HTR-8/SVneo (cell line): ENCODE results near the gene TEAD2.
A peak's percentile ranks its signal among the peaks of the same experiment; 100 is the strongest.

ENCODE experiments used
- DNase-seq: peaks from one replicate; pipeline ENCODE4 v3.0.0; 2011; ENCODE audit warnings: low spot score, mixed read lengths; ENCODE audit not compliant: insufficient read length
- FAIRE-seq: peaks from 2 replicates; lab custom pipeline; 2011; peaks lifted over from hg19 to GRCh38; lab: Jason Lieb, UNC

Gene TEAD2

DNA sequence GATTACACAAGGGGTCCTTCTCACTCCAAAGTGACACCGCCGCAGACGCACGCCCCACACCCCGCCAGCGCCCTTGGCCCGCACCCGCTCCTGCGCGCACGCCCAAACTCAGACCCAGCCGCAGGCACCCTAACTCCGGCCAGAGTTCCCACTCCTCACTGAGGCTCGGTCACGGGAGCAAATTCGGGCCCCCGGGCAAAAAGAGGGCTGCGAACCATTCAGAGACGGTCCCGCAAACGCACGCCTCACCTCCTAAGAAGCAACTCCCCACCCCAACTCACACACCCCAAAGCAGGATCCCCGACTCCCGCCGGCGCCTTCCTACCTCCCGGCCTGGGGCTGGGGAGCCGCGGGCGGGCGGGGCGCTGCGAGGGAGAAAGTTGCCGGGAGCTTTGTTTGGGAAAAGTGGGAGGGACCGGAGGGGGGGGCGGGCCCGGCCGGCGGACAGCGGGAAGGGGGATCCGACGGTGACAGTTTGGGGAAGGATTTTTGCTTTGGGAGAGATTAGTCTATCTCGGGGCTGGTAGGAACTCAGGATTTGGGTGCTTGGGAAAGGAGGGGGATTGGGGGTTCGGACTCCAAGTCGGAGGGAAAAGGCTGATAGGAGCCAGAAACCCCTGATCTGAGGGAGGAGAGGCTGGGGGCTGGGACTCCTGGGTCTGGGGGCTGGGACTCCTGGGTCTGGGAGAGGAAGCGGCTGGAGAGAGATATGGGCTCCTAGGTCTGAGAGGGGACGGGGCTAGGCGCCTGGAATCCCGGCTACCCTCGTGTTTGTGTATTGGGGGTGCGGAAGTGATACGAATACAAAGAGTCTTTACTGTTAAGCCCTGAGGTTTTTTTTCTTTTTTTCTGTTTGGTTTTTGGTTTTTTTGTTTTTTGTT is at the start of gene TEAD2:
Gene TEAD2, minus strand, starts transcription at position 369 of the 881 bp plus-strand sequence. CDS start 2,341 bp downstream, outside the sequence.
- FAIRE-seq = no peak
- peak; percentile 66 for DNase-seq

DNA sequence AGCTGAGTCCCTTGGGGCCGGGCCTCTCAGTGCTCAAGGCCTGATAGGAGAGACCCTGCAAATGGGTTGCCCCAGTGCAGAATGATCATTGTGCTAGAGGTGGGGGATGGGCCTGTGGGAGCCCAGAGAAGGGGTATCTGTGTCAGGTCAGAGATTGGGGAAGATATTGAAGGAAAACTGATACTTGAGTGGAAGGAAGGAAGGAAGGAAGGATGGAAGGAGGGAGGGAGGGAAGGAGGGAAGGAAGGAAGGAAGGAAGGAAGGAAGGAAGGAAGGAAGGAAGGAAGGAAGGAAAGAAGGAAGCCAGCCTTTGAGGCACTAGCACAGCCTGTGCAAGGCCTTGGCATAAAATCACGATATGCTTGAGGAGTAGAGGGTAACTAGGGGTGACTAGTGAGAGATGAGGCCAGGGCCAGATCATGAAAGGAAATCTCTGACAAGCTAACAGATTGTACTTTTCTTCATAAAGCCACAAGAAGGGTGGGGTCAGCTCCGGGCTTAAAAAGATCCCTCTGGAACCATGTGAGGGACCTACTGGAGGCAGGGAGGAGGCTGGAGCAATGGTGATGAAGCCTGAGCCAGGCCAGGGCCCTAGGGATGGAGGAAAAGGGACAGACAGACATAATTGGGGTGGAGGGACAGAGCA is 49.6 kb upstream of the TEAD2 start:
- FAIRE-seq (no peak), DNase-seq (no peak)

DNA sequence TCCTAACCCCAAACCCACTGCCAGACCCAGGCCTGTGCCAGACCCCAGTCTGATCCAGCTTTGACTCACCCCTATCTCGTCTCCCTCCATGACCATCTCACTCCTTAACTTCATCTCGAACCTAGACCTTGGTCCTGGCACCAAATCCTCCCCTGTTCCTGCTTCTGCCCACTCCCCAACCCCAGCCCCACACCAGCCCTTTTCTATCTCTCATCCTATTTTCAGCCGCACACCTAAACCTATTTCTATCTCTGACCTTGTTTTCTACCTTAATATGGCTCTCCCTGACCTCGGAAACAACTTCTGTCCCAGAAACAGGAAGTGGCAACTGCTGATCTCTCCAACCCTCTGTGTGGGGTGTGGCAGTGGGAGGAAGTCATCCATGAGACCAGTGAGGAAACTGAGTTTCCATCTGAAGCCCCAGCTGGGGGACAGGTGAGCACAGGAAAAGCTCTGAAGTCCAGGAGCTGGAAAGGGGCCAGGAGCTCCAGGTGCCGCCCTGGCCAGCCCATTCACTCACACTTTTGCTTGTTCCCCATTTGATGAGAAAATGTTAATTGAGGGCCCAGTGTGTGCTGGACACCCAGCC is 47.3 kb upstream of the TEAD2 start:
- DNase-seq (no peak), FAIRE-seq (no peak)

DNA sequence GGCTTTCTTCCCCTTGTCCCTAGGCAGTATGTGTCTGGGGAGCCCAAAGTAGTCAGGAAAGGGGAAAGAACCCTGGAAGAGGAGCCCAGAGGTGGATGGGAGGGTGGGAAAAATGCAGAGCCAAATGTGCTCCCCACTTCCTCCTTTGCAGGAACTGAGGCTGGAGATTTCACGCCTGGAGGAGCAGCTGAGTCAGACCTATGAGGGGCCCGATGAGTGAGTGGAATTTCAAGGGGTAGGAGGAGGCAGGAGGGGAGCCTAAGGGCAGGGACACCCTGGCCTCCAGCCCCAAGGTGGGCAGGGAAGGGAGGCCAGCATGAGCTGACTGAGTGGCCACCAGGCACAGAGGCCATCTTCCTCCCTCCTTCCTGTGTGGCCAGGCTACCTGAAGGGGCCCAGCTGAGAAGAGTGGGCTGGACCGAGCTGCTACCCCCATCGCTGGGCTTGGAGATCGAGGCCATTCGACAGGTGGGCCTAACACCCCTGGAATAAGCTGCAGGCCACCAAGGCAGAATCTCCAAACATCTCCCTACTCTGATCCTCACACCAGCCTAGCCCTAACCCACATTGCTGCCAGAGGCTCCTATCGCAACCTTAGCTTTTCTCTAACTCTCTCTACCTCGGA is 46.7 kb upstream of the TEAD2 start:
- no peak for FAIRE-seq
- DNase-seq = no peak

DNA sequence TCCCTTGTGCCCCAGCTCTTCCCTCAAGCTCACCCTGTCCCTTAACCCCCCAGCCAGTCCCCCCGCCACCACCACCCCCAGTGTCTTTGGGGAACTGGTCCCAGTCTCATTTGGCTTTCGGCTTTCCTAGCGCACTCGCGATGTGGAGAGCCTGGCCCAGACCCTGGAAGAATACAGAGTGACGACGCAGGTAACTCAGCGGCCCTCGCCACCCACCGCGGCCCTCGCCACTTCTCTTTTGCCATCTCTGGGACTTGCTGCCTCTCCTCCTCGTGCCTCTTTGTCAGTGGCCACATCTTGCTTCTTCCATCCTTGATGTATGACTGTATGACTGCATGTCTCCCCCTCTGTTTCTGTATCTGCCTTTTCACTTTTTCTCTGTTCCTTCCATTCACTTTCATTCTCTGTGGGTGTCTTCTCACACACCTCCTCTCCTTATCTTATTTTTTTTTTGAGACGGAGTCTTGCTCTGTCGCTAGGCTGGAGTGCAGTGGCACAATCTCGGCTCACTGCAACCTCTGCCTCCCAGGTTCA is 45.3 kb upstream of the TEAD2 start:
- FAIRE-seq (no peak), DNase-seq (no peak)

DNA sequence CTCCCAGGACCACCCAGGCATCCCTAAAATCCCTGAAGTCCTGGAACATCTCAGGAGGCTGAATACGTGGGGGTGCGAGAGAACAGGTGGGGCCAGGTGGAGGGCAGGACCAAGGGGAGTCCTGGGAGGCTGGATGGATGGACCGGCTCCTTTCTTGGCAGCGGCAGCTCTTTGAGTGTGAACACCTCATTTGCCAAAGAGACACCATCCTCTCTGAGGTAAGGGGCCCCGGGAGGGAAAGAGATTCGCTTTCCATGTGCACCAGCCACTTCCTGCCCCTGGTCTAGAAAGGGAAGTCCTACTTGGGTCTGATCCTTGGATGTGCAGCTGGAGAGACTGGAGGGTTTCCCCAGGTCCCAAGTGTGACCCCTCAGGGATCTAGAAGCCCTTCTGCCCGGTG is 44.9 kb upstream of the TEAD2 start:
- FAIRE-seq = no peak
- no peak for DNase-seq

DNA sequence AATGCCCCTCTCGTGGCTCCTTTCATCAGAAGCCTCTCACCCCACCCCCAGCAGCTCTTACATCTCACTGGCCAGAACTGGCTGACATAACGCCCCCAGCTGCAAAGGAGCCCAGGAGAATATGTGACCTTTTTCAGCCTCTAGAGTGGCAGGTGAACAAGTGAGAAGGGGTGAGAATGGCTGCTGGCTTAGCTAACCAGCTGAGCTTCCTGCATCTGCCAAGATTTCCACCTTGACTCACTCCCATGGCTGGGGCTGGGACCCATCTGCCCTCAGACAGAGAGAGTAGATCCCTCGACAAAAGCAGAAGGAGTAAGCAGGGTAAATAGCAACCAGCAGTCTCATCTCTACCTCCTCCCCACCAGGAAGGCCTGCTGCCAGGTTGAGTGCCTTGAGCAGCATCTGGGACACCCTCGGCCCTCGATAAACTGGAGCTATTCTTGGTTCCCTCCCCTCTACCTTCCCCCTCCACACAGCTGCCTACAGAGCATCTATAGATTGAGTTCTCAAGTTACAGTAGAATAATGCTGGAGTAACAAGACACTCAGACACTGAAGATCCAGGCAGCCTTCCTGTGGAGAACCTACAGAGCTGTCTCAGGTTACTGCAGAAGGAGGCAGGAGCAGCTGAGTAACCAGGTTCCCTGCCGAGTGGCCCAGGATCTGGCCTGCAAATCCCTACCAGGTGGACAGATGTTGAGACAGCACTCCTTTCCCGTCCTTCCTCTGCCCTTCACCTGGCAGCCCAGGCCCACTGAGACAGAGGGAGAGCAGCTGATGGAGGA is 41.4 kb upstream of the TEAD2 start:
- FAIRE-seq = peak; percentile 78
- DNase-seq = peak; percentile 60

DNA sequence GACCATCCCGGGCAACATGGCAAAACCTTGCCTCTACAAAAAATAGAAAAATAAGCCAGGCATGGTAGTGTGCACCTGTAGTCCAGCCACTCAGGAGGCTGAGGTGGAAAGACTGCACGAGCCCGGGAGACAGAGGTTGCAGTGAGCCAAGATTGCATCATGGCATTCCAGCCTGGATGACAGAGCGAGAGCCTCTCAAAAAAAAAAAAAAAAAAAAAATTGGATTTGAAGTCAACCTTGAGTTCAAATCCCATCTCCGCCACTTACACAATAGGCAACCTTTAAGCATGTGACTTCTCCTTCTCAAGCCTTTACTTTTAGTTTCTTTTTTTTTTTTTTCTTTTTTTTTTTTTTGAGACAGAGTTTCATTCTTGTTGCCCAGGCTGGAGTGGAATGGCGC is 37.8 kb upstream of the TEAD2 start:
- DNase-seq (no peak), FAIRE-seq (no peak)

DNA sequence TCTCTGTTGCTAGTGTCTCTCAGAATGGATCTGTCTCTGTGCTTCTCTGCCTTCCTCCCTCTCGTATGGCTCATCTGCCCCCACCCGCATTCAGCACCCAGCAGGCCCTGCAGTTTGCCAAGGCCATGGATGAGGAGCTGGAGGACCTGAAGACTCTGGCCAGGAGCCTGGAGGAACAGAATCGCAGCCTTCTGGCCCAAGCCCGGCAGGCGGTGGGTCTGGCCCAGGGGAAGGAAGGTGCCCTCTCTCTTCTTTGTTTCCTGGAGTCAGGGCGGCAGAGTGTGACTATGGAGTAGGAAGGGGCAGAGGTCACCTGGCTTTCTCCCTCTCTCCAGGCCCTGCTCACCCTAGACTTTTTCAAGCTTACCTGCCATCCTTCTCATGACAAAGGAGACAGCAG is 36.7 kb upstream of the TEAD2 start:
- DNase-seq = no peak
- FAIRE-seq = no peak

DNA sequence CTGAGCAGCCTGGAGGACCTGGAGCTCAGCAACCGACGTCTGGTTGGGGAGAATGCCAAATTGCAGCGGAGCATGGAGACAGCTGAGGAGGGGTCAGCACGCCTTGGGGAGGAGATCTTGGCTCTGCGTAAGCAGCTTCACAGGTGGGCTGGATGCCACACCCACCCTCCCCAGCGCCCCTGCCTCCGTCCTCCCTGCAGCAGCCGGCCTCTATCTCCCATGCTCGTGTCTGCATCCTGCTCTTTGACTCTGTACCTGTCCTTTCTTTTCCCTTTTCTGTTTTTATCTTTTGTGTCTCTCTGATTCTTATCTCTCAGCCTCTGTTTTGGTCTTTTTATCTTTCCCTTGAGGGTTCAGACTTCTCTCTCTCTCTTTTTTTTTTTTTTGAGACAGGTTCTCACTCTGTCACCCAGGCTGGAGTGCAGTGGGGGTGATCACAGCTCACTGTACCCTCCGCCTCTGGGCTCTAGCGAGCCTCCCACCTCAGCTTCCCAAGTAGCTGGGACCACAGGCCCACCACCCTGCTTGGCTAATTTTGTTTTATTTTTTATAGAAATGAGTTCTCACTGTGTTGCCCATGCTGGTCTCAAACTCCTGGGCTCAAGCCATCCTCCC is 35.9 kb upstream of the TEAD2 start:
- FAIRE-seq (no peak), DNase-seq (no peak)

DNA sequence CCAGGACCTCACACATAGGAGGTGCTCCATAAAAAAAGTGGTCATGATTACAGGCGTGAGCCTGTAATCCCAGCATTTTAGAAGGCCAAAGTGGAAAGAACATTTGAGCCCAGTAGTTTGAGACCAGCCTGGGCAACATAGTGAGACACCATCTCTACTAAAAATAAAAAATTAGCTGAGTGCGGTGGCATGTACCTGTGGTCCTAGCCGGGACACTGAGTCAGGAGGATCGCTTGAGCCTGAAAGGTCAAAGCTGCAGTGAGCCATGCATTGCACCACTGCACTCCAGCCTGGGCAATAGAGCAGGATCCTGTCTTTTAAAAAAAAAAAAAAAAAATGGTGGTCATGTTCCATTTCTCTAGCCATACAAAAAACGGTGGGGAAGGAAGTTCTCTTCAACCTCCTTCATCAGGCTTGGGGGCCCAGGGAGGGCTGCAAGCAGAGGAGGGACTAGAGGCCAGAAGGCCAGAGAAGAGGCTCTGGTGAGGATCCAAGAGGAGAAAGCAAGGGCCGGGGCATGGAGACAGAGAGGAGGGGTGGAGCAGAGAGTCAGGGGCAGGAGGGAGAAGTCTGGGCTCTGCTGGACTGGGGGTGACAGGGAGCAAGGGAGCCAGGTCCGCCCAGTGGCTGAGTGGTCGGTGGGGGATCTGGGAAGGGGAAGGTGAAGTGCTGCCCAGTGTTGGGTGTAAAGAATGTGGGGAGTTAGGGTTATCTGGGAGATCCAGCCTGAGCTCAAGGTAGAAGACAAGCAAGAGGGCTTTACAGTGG is 34.7 kb upstream of the TEAD2 start:
- FAIRE-seq (no peak), DNase-seq (no peak)

DNA sequence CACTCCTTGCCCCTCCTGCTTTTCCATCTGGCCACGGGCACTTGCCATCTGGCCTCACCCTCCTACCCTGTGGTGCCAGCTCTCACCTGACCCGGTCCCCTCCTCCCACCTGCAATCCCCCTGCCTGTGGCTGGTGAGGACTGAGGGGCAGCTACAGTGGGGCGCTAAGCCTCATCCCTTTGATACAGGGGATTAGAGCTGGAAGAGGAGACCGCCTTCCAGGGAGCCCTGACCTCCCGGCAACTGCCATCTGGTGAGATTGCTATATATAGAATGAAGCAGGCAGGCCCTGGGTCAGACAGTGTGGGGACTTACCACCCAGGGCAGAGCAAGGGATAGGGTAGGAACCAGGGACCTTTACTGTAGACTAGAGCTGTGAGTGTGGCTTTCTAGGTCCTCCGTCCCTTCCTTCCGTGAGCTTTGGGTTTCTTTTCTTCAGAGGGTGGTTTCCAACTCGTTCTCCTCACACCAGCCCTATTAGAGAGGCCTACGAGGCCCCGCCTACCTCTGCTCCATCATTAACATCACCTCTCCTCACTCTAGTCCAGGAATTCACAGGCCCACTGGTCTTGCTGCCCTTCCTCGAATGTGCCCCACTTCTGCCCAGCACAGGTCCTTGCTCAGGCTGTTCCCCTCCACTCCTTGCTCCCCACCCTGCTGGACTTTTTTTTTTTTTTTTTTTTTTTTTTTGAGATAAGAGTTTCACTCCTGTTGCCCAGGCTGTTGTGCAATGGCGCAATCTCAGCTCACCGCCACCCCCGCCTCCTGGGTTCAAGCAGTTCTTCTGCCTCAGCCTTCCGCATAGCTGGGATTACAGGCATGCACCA is 33.6 kb upstream of the TEAD2 start:
- no peak for FAIRE-seq
- DNase-seq = no peak

DNA sequence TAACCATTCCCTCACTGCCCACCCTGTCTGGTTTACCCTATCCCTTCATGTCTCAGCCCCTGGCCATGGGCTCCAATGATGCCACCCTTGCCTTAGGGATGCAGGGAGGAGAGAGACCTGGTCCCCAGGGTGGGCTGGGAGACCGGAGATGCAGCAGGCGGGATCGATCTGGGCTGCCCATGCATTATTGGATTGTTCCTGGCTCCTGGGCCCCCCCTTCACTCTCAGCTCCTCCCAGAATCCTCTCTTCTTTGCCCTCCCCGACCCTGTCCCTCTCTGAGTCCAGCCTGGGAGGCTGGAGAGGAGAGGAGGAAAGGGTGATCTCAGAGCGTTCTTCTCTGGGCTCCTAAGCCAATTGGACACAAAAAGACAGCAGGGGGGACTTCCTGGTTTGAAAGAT is 31.7 kb upstream of the TEAD2 start:
- DNase-seq (no peak), FAIRE-seq (no peak)

DNA sequence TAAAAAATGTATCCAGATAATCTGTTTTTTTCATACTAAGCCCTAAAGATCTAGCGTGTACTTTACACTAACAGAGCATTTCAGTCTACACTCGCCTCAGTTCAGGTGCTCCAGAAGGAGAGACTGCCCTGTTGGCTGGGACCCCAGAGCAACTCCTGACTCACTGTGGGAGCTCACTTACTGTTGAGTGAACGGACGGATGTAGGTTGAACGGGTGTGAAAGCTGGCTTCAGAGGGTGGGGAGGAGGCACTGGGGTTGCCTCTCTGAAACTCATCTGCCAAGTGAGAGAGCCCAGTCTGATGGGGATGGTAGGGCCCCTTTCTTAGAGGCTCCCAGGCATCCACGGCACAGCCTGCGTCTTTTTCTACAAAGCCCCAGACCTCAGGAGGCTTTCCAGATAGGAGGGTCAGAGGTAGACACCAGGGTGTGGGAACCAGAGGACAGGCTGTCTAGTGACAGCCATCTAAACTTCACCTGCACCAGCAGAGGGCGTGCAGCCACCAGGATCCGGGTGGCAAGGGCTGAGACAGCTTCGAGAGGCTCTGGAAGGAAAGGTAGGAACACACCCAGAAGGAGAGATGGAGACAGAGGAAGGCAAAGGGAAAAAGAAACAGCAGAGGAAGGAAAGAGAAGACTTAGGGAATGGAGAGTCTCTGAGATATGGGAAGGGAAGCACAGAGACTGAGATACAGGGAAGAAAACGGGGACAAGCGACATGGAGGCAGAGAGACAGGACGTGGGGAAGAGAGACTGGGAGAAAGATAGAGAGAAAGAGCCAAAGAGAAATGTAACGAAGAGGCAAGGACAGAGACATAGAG is 29.6 kb upstream of the TEAD2 start:
- FAIRE-seq (peak; percentile 95), DNase-seq (peak; percentile 90)

DNA sequence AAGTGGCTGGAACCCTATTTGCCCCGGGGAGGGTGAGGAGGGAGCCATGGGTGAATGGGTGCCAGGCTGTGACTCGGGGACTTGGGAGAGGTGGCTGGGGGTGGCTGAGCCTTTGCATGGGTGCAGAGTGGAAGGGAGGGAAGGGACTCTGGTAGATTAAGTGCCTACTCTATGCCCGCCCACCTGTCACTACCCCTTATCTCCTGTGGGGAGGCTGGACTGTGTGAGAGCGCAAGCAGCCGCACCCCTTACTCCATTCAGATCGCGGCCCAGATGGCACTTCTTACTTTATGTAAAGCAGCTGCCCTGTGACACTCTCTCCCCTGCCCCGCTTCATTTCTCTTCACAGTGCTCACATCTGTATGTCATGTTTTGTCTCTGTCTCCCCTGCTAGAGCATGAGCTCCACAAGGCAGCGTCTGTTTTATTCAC is 28.7 kb upstream of the TEAD2 start:
- DNase-seq (no peak), FAIRE-seq (no peak)

DNA sequence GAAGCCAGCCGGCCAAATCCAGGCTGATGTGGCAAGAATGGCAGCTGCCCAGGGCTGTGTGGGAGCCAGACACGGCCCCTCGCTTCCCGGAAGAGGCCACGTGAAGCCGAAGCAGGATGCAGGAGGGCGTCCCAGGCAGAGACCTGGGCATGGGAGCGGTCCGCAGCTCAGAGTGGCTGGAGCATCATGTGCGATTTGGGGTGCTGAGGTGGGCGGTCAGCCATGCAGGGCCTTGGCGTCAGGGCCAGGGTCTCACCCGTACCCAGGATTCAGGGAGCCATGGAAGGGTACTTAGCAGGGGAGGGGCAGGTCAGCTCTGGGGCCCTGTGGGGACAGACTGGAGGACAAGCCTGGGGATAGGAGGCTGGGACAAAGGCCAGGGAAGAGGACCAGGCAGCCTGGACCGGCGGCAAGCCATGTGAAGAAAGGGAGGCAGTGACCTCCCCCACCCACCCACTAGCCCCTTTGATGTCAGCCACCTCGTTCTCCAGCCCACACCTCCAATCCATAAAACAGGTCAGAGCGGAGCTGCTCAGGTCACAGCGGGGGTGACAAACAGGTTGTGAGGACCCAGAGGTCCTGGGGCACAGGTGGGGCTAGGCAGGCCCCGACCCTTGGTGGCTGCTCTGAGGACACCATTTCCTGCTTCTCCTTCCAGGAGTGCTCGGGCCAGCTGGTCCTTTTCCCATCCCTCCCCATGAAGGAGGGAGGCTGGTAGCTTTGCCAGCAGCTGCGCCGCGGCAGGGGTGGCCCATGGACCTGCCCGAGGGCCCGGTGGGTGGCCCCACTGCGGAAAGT is 28.1 kb upstream of the TEAD2 start:
- DNase-seq = no peak

More for the DNA sequence above, 28.1 kb upstream of the TEAD2 start:
- no peak for FAIRE-seq
